Dendritic cell treated with granulocyte-macrophage colony-stimulating factor and Interleukin-4, amounts not matched to agents 40 ng/mL and 50 ng/mL, for 4 days (primary cell): ENCODE data around the gene BBS9.
"Not testable (repeated sequence)": the region's sequence is repeated elsewhere in the genome, so short reads cannot be mapped to it uniquely, and the experiment has no call there.

ENCODE experiments used
- H3K27ac Mint-ChIP-seq: one replicate; pipeline ENCODE4 v1.8.0; 2022; ENCODE audit warnings: mild to moderate bottlenecking, mixed read lengths
- H3K27me3 Mint-ChIP-seq: one replicate; pipeline ENCODE4 v1.8.0; 2022; ENCODE audit warnings: mild to moderate bottlenecking, mixed read lengths
- H3K36me3 Mint-ChIP-seq: one replicate; pipeline ENCODE4 v1.8.0; 2022; ENCODE audit warnings: low read depth, mixed read lengths
- H3K4me1 Mint-ChIP-seq: one replicate; pipeline ENCODE4 v1.8.0; 2022; ENCODE audit warnings: low read depth, mixed read lengths
- H3K4me3 Mint-ChIP-seq: one replicate; pipeline ENCODE4 v1.8.0; 2022; ENCODE audit warnings: mild to moderate bottlenecking, moderate library complexity, mixed read lengths
- H3K9me3 Mint-ChIP-seq: one replicate; pipeline ENCODE4 v1.8.0; 2022; ENCODE audit warnings: mixed read lengths
- intact Hi-C: fragments of 100-400 bp; cut with micrococcal nuclease; formaldehyde crosslinking; loops from one replicate; pipeline ENCODE4 v1.15.0; 2022

The BBS9 gene

DNA sequence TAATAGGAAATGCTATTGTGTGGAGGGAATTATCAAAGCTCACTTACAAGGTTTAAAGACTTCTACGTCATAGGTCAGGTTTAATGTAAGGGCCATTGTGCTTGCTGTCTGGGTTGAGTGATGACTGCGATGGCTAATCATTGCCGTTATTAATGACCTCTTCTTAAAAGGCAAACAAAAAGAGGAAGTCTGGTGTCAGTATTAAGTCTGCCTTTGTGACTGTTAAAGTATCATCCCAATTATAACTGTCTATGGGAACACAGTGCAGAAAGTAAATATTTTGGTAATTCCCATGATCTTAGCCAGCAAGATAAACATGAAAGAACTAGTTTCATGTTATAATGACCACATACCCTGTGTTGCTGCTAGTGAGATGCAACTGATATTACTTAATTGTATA, 382.4 kb downstream of the BBS9 start:
- intact Hi-C loops: no loop called here
- H3K36me3 Mint-ChIP-seq: no peaks in the 10 kb centered on the region

GRCh38 chr7:33516568-33516967, 387.2 kb downstream of the BBS9 start:
- Mint-ChIP-seq H3K27me3 (no peaks in the 10 kb centered on the region), H3K36me3 (no peaks in the 10 kb centered on the region), H3K4me1 (no peaks in the 10 kb centered on the region), H3K9me3 (no peaks in the 10 kb centered on the region), H3K27ac (no peak overlapping the region), H3K4me3 (no peak overlapping the region)
- intact Hi-C loops: no loop called here

More for the DNA sequence above, 382.4 kb downstream of the BBS9 start:
- H3K4me1 Mint-ChIP-seq: no peaks in the 10 kb centered on the region
- no peak overlapping the region for H3K27ac Mint-ChIP-seq
- H3K4me3 Mint-ChIP-seq: no peak overlapping the region
- H3K9me3 Mint-ChIP-seq: no peaks in the 10 kb centered on the region
- H3K27me3 Mint-ChIP-seq: no peaks in the 10 kb centered on the region

- no peaks in the 10 kb centered on the region for H3K9me3 Mint-ChIP-seq
- no peaks in the 10 kb centered on the region for H3K4me1 Mint-ChIP-seq
- H3K27ac Mint-ChIP-seq: no peak overlapping the region
- intact Hi-C loops: no loop called here
- no peaks in the 10 kb centered on the region for H3K36me3 Mint-ChIP-seq
- H3K4me3 Mint-ChIP-seq: no peak overlapping the region
- H3K27me3 Mint-ChIP-seq: no peaks in the 10 kb centered on the region
Observed at GRCh38 chr7:33517191-33517590, 387.8 kb downstream of the BBS9 start.

GRCh38 chr7:33527008-33527407, 397.6 kb downstream of the BBS9 start:
- H3K36me3 Mint-ChIP-seq, intact Hi-C loops, H3K9me3 Mint-ChIP-seq, H3K4me3 Mint-ChIP-seq, H3K4me1 Mint-ChIP-seq, H3K27me3 Mint-ChIP-seq, H3K27ac Mint-ChIP-seq: not testable (repeated sequence)

DNA sequence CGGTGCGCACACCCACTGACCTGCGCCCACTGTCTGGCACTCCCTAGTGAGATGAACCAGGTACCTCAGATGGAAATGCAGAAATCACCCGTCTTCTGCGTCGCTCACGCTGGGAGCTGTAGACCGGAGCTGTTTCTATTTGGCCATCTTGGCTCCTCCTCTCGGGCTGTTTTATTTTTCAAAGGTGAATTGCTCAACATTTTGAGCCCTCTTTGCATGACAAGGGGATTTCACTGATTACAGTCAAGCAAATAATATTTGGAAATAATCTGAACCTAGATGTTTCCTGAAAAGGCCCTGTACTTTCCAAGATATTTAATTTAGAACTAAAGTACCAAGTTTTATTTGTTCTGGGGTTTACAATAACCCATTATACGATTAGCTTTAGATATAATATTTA, 398.2 kb downstream of the BBS9 start:
- H3K27ac Mint-ChIP-seq, H3K4me3 Mint-ChIP-seq, intact Hi-C loops, H3K4me1 Mint-ChIP-seq, H3K27me3 Mint-ChIP-seq, H3K36me3 Mint-ChIP-seq, H3K9me3 Mint-ChIP-seq: not testable (repeated sequence)

DNA sequence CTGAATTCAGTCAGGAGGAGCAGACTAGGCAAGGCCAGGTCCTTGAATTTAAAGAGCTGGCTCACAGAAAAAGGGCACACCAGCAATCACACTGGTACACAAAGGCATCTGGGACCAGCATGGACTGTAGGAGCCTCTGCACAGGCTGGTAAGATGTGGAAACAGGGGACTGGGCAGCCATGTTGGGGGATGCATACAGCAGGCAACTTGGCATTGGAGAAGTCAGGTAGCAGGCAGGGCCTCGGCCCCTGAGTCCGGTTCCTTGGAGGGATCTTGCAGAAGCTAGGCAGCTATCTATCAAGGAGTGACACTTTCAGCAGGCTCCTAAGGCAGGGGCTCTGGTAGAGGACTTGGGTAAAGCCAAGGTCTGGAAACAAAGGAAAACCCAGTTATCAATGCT, 399.7 kb downstream of the BBS9 start:
- Mint-ChIP-seq H3K27me3 (no peaks in the 10 kb centered on the region), H3K9me3 (no peaks in the 10 kb centered on the region), H3K4me3 (no peak overlapping the region), H3K4me1 (no peaks in the 10 kb centered on the region), H3K27ac (no peak overlapping the region), H3K36me3 (no peaks in the 10 kb centered on the region)
- intact Hi-C loops: no loop called here

DNA sequence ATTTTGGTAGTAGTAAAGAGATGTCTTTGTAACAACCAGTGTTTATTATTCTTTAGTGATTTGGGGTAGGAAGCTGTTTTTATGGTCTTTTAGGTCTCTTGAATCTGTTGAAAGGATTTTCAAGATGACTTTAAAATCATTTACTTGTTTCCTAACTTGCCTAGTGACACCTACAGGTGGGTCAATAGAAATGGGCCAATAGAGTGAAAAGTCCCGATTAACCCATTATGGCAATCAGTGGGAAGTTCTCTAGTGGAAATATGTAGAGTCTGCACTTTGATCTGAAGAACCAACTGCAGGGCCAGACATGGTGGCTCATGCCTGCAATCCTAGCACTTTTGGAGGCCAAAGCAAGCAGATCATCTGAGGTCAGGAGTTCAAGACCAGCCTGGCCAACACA, 401.3 kb downstream of the BBS9 start:
- Mint-ChIP-seq H3K9me3 (no peaks in the 10 kb centered on the region), H3K36me3 (no peaks in the 10 kb centered on the region), H3K4me3 (no peak overlapping the region), H3K27me3 (no peaks in the 10 kb centered on the region), H3K27ac (no peak overlapping the region), H3K4me1 (peaks cover 6% of the 10 kb centered on the region)
- intact Hi-C loops: no loop called here

GRCh38 chr7:33531888-33532287, 402.5 kb downstream of the BBS9 start:
- Mint-ChIP-seq H3K27me3 (no peaks in the 10 kb centered on the region), H3K27ac (no peak overlapping the region), H3K4me3 (no peak overlapping the region), H3K9me3 (no peaks in the 10 kb centered on the region), H3K36me3 (no peaks in the 10 kb centered on the region), H3K4me1 (peaks cover 6% of the 10 kb centered on the region)
- intact Hi-C loops: no loop called here

DNA sequence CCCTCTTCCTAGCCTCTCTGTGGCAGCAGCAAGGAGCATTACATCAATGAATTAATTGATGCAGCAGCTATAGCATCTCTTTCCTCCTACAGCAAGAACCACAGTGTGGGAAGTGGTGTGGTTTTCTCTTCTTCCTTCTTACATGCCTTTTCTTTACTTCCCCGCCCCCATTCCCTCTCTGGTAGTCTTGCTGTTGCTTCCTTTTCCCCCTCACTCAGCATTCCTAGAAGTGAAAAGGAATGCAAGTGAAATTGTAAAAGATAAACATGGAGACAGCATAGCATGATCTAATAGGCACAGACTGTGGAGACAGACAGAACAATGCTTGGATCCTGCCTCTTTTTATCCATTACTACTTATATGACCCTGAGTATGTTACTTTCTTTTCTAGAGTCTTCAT, 405.5 kb downstream of the BBS9 start:
- H3K27me3 Mint-ChIP-seq: no peaks in the 10 kb centered on the region
- no peak overlapping the region for H3K27ac Mint-ChIP-seq
- H3K9me3 Mint-ChIP-seq: no peaks in the 10 kb centered on the region
- no peaks in the 10 kb centered on the region for H3K36me3 Mint-ChIP-seq
- no peak overlapping the region for H3K4me3 Mint-ChIP-seq
- peaks cover 6% of the 10 kb centered on the region for H3K4me1 Mint-ChIP-seq
- intact Hi-C loops: no loop called here

- Mint-ChIP-seq H3K27me3 (no peaks in the 10 kb centered on the region), H3K4me3 (no peak overlapping the region), H3K9me3 (peaks cover 5% of the 10 kb centered on the region), H3K27ac (no peak overlapping the region), H3K36me3 (no peaks in the 10 kb centered on the region), H3K4me1 (peaks cover 6% of the 10 kb centered on the region)
- intact Hi-C loops: no loop called here
Observed at GRCh38 chr7:33535989-33536388, 406.6 kb downstream of the BBS9 start.

DNA sequence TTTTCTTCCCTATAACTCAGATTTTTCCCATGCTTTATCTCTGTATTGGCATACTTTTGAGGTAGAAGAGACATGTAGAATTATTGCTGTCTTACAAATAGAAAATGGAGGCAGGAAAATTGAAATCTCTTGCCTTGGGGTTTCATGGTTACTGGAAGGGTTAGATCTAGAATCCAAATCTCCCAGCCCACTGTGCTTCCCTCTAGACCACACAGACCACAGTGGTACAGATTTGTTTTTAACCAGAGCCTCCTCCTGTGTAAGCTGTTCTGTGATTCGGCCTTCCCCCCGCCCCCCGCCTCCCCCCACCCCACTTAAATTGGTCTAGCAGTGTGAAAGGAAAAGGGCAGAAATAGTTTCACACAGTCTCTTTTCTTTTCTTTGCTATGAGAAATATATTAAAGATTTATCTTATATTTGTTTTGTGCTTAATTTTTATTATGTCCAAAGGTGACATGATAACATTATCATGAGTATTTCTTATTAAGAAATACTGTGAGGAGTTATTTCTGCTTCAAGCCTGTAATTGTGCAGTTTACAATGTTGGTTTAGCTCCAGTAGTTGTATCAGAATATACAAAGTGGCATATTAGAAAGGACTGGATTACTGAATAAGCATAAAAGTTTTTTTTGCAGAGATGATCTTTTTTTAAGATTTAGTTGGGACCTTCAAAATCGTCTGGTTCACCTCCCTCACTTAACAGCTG, 407.2 kb downstream of the BBS9 start:
- H3K27me3 Mint-ChIP-seq: no peaks in the 10 kb centered on the region
- H3K4me1 Mint-ChIP-seq: peaks cover 6% of the 10 kb centered on the region
- intact Hi-C loops: no loop called here
- no peak overlapping the region for H3K4me3 Mint-ChIP-seq
- no peaks in the 10 kb centered on the region for H3K36me3 Mint-ChIP-seq
- H3K27ac Mint-ChIP-seq: no peak overlapping the region
- H3K9me3 Mint-ChIP-seq: peaks cover 10% of the 10 kb centered on the region

DNA sequence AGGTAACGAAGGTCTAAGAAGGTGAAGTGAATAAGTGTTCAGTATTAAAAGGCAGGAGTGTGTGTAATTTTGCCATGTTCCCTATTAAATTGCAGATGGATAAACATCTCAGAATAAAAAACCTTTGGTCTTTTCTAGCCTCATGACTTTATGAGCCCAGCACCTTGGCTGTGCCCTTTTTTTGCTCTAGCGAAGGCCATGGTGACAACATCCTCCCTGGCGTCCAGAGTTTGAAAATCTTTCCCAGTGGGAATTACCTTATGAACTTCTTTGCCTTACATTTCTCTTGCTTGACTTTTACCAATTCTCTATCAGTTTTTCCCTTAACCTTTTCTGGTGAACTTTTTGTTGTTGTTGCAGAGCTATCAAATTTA, 407.7 kb downstream of the BBS9 start:
- Mint-ChIP-seq H3K4me1 (peaks cover 6% of the 10 kb centered on the region), H3K36me3 (no peaks in the 10 kb centered on the region), H3K27me3 (no peaks in the 10 kb centered on the region), H3K27ac (no peak overlapping the region), H3K9me3 (peaks cover 10% of the 10 kb centered on the region), H3K4me3 (no peak overlapping the region)
- intact Hi-C loops: no loop called here

GRCh38 chr7:33539198-33539597, 409.8 kb downstream of the BBS9 start:
- no peaks in the 10 kb centered on the region for H3K36me3 Mint-ChIP-seq
- H3K4me3 Mint-ChIP-seq: no peak overlapping the region
- no peaks in the 10 kb centered on the region for H3K27me3 Mint-ChIP-seq
- no peak overlapping the region for H3K27ac Mint-ChIP-seq
- peaks cover 16% of the 10 kb centered on the region for H3K9me3 Mint-ChIP-seq
- intact Hi-C loops: no loop called here
- H3K4me1 Mint-ChIP-seq: peaks cover 6% of the 10 kb centered on the region

DNA sequence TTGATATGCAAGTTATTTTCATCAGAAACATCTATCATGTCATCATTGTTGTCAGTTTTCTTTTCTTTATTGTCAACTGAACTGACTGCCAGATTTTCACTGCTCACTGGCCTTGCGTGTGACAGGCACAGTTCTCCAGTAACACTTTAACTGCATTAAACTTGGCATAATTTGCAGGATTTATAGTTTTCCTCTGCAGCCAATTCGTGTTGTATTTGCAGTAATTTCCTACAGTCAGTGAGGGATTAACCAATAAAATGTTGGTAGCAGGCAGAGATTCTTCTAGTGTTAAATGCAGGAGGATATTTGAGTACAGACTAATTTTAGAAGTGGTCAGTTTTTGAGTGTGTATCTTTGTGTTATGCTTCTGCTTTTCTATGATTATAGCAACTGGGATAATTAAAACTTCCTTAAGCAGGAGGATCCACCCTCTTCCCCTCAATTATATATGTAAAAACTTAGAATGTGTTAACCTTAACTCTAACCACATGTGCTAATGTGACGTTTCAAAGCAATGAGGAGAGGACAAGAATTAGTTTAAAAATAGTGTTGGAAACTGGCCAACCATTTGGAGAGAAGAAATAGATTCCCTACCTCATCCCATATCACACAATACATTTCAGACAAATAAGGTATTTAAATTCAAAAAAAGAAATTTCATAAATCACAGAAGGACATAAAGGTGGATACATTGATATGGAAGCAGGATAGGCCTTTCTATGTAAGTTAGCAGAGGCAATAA, 410.5 kb downstream of the BBS9 start:
- Mint-ChIP-seq H3K4me1 (peaks cover 3% of the 10 kb centered on the region), H3K27ac (no peak overlapping the region)

GRCh38 chr7:33547880-33548279, 418.5 kb downstream of the BBS9 start:
- Mint-ChIP-seq H3K4me3 (no peak overlapping the region), H3K4me1 (no peaks in the 10 kb centered on the region), H3K9me3 (peaks cover 18% of the 10 kb centered on the region), H3K27ac (no peak overlapping the region), H3K36me3 (no peaks in the 10 kb centered on the region), H3K27me3 (no peaks in the 10 kb centered on the region)
- intact Hi-C loops: no loop called here

More for the DNA sequence above, 410.5 kb downstream of the BBS9 start:
- intact Hi-C loops: no loop called here
- Mint-ChIP-seq H3K27me3 (no peaks in the 10 kb centered on the region), H3K4me3 (no peak overlapping the region), H3K36me3 (no peaks in the 10 kb centered on the region), H3K9me3 (peaks cover 21% of the 10 kb centered on the region)
